ENCODE results near the gene LRRC40. TPM values are rescaled to one million over a fixed set of nuclear protein-coding genes. Genes with fewer than 3 reads are reported as not detected.

LRRC40 gene
- total RNA-seq, result 14.7 and 15.3 TPM in 2 replicates

GRCh38 chr1:70205434-70206118 is at the start of gene LRRC40:
LRRC40 (minus strand) TSS chr1:70205579; CDS start chr1:70205540, 39 bp downstream.
- no peak for TF ChIP-seq CTCF (IDR thresholded peaks at IDR 0.05; ENCODE audit: insufficient read depth, low read length, severe bottlenecking)
- FAIRE-seq (no peak), DNase-seq (ENCODE audit: low read depth) (peak; percentile 88)
- Histone ChIP-seq H3K27me3 (ENCODE audit: control insufficient read depth, insufficient read depth, low read length) (no peaks in the 10 kb centered on the region), H3K4me3 (ENCODE audit: low read depth, low read length) (peak within 1 kb of the TSS; percentile 57), H3K36me3 (ENCODE audit: control insufficient read depth, insufficient read depth, low read length) (peaks cover 4% of the 10 kb centered on the region)

- Histone ChIP-seq H3K27me3 (ENCODE audit: control insufficient read depth, insufficient read depth, low read length) (no peaks in the 10 kb centered on the region), H3K4me3 (ENCODE audit: low read depth, low read length) (no peak overlapping the region), H3K36me3 (ENCODE audit: control insufficient read depth, insufficient read depth, low read length) (peaks cover 9% of the 10 kb centered on the region)
- FAIRE-seq (no peak), DNase-seq (ENCODE audit: low read depth) (no peak)
- no peak for TF ChIP-seq CTCF (IDR thresholded peaks at IDR 0.05; ENCODE audit: insufficient read depth, low read length, severe bottlenecking)
Measured at GRCh38 chr1:70248729-70249128, 43.4 kb upstream of the LRRC40 start.

GRCh38 chr1:70247768-70248167 is 42.4 kb upstream of the LRRC40 start:
- no peaks in the 10 kb centered on the region for H3K27me3 ChIP-seq (ENCODE audit: control insufficient read depth, insufficient read depth, low read length)
- peaks cover 9% of the 10 kb centered on the region for H3K36me3 ChIP-seq (ENCODE audit: control insufficient read depth, insufficient read depth, low read length)
- no peak overlapping the region for H3K4me3 ChIP-seq (ENCODE audit: low read depth, low read length)
- TF ChIP-seq CTCF (IDR thresholded peaks at IDR 0.05; ENCODE audit: insufficient read depth, low read length, severe bottlenecking), result no peak
- DNase-seq (ENCODE audit: low read depth) (no peak), FAIRE-seq (no peak)

GRCh38 chr1:70247122-70247521 is 41.7 kb upstream of the LRRC40 start:
- TF ChIP-seq CTCF (IDR thresholded peaks at IDR 0.05; ENCODE audit: insufficient read depth, low read length, severe bottlenecking), result no peak
- FAIRE-seq (no peak), DNase-seq (ENCODE audit: low read depth) (no peak)
- Histone ChIP-seq H3K36me3 (ENCODE audit: control insufficient read depth, insufficient read depth, low read length) (peaks cover 11% of the 10 kb centered on the region), H3K27me3 (ENCODE audit: control insufficient read depth, insufficient read depth, low read length) (no peaks in the 10 kb centered on the region), H3K4me3 (ENCODE audit: low read depth, low read length) (no peak overlapping the region)

- TF ChIP-seq CTCF (IDR thresholded peaks at IDR 0.05; ENCODE audit: insufficient read depth, low read length, severe bottlenecking), result no peak
- Histone ChIP-seq H3K27me3 (ENCODE audit: control insufficient read depth, insufficient read depth, low read length) (no peaks in the 10 kb centered on the region), H3K4me3 (ENCODE audit: low read depth, low read length) (no peak overlapping the region), H3K36me3 (ENCODE audit: control insufficient read depth, insufficient read depth, low read length) (peaks cover 19% of the 10 kb centered on the region)
- FAIRE-seq, result no peak
- DNase-seq (ENCODE audit: low read depth), result no peak
Measured at GRCh38 chr1:70239940-70240339, 34.6 kb upstream of the LRRC40 start.

- TF ChIP-seq CTCF (IDR thresholded peaks at IDR 0.05; ENCODE audit: insufficient read depth, low read length, severe bottlenecking), result no peak
- FAIRE-seq, result no peak
- H3K36me3 ChIP-seq (ENCODE audit: control insufficient read depth, insufficient read depth, low read length), result peaks cover 10% of the 10 kb centered on the region
- H3K4me3 ChIP-seq (ENCODE audit: low read depth, low read length), result no peak overlapping the region
- DNase-seq (ENCODE audit: low read depth), result peak; percentile 75
- H3K27me3 ChIP-seq (ENCODE audit: control insufficient read depth, insufficient read depth, low read length), result no peaks in the 10 kb centered on the region
Measured at GRCh38 chr1:70234733-70235132, 29.4 kb upstream of the LRRC40 start.

Measured in bronchial epithelial cell (primary cell).